Activated T-helper 2 cell treated with anti-CD3 and anti-CD28 coated beads, Interferon-gamma antibody, Interleukin-2, Interleukin-4, amounts not matched to agents 10 μg/mL and 5 μg/mL and 100 μg/mL, durations not matched to agents 14 hours and 24 hours and 36 hours (primary cell): Measurements from ENCODE around the gene TRIM67. TPM values are rescaled to one million over a fixed set of nuclear protein-coding genes. Genes with fewer than 3 reads are reported as not detected.

Experiments used
- DNase-seq: peaks from one replicate; pipeline ENCODE4 v3.0.0; 2021; ENCODE audit warnings: low spot score
- H3K27ac Mint-ChIP-seq: one replicate; pipeline ENCODE4 v1.8.0; 2021; ENCODE audit warnings: mixed read lengths
- H3K27me3 Mint-ChIP-seq: one replicate; pipeline ENCODE4 v1.8.0; 2021; ENCODE audit warnings: low read depth, mixed read lengths
- H3K36me3 Mint-ChIP-seq: one replicate; pipeline ENCODE4 v1.8.0; 2021; ENCODE audit warnings: low read depth, mixed read lengths
- H3K4me1 Mint-ChIP-seq: one replicate; pipeline ENCODE4 v1.8.0; 2021; ENCODE audit warnings: low read depth, mixed read lengths
- H3K4me3 Mint-ChIP-seq: one replicate; pipeline ENCODE4 v1.8.0; 2021; ENCODE audit warnings: low read depth, mild to moderate bottlenecking, moderate library complexity, mixed read lengths
- H3K9me3 Mint-ChIP-seq: one replicate; pipeline ENCODE4 v1.8.0; 2021; ENCODE audit warnings: mixed read lengths
- intact Hi-C: fragments of 100-400 bp; cut with micrococcal nuclease; formaldehyde crosslinking; loops from one replicate; pipeline ENCODE4 v1.15.1; 2023
- total RNA-seq: library from RNA; stranded (reverse); gene quantifications from 2 replicates; pipeline ENCODE4 v1.2.3, GENCODE V29; 2022

TRIM67 gene
- total RNA-seq, 1 donor from 2014 or later: not detected

DNA sequence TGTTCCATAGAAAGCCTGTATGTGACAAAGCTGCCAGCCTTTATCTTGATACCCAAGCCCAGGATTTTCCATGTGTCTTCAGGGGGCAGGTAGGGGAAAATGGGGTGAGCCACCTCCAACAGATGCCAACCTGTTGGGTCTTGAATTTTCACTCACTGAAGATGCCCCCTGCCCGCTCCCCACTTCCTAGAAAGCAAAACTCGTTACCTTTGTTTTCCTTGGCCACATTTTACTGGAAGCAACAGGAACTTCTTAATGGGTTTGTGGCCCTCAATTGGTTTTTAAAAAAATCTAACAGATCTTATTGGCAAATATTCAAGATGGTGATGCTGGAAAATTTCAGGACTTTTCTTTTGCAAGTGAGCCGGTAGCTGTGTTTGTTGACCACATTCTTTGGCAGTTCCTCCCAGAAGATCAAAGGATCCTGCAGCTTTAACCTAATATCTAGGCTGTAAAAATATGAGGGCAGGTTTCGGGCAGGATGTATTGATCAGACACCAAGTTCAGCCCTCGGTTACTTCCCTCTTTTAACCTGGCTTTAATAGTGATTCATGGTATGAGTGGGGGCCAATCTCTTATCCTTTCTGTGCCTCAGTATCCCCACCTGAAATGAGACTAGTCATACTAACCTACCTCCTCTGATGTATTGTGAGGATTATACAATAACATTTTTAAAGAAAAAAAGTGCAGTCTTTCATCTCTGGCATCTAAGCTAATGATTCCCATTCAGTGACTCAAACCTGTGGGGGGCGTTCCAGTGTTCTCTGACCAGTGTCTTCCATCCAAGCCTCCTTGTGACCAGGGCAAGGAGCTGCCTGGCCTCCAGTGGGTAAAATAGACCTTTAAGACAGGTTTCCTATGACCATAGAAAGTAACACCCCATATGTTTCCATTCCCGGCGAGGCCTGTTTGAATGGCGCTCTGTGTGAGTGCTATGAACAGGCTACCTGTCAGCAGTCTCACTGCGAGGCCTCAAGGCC lies 57.9 kb downstream of the TRIM67 start:
- no peak for DNase-seq
- H3K36me3 Mint-ChIP-seq: peaks cover 13% of the 10 kb centered on the region
- no peak overlapping the region for H3K27ac Mint-ChIP-seq
- peaks cover 6% of the 10 kb centered on the region for H3K4me1 Mint-ChIP-seq
- H3K4me3 Mint-ChIP-seq: no peak overlapping the region
- H3K9me3 Mint-ChIP-seq: no peaks in the 10 kb centered on the region
- intact Hi-C loops: no loop called here
- H3K27me3 Mint-ChIP-seq: peaks cover 3% of the 10 kb centered on the region

DNA sequence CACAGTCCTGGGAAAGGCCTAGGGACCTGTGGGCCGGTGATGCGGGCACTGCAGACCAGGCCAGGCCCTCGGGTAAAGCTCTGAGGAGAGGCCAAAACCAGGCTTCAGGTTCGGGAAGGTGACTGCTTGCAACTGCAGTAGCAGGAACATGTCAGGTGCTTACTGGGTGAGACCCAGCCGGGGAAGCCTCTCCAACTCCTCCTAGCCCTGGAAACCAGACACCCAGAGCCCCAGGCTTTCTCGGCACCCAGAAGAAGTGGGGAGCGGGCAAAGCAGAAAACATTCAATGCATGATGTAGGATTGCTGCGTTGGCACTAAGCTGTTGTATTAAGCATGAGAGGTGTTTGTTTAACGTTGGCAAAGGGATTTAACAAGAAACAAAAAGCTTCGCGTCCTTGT lies 58.9 kb downstream of the TRIM67 start:
- Mint-ChIP-seq H3K4me1 (peaks cover 3% of the 10 kb centered on the region), H3K4me3 (no peak overlapping the region), H3K36me3 (peaks cover 23% of the 10 kb centered on the region), H3K27ac (no peak overlapping the region), H3K9me3 (no peaks in the 10 kb centered on the region), H3K27me3 (peaks cover 3% of the 10 kb centered on the region)
- intact Hi-C loops: no loop called here
- DNase-seq: no peak

- H3K27me3 Mint-ChIP-seq: no peaks in the 10 kb centered on the region
- DNase-seq: no peak
- no peaks in the 10 kb centered on the region for H3K4me1 Mint-ChIP-seq
- intact Hi-C loops: no loop called here
- H3K27ac Mint-ChIP-seq: peak overlapping the region; percentile 20
- no peaks in the 10 kb centered on the region for H3K9me3 Mint-ChIP-seq
- no peak overlapping the region for H3K4me3 Mint-ChIP-seq
- H3K36me3 Mint-ChIP-seq: peaks cover 50% of the 10 kb centered on the region
Measured at GRCh38 chr1:231226156-231226555, 64.3 kb downstream of the TRIM67 start.

DNA sequence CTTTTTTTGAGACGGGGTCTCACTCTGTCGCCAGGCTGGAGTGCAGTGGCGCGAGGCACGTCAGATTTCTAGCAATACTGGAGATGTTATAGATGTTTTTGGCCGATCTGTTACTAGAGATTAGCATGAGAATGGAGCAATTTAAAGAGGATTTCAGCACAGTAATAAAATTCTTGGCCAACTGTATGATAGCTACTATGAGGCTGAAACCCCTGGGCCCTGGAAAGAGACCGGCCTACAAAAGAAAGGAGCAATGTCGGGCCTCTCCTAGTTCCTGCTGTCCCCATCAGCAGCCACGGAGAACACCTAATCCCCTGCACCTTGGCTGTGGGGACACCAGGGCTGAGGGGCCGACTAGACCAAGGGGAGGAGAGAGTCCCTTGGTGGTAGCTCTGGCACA lies 69.7 kb downstream of the TRIM67 start:
- DNase-seq: no peak

GRCh38 chr1:231232870-231233734 lies 71.2 kb downstream of the TRIM67 start:
- Mint-ChIP-seq H3K9me3 (no peaks in the 10 kb centered on the region), H3K4me3 (no peak overlapping the region), H3K36me3 (peaks cover 57% of the 10 kb centered on the region), H3K27ac (no peak overlapping the region), H3K4me1 (peaks cover 23% of the 10 kb centered on the region), H3K27me3 (no peaks in the 10 kb centered on the region)
- intact Hi-C loops: no loop called here
- no peak for DNase-seq

More for the DNA sequence above, 69.7 kb downstream of the TRIM67 start:
- intact Hi-C loops: no loop called here
- Mint-ChIP-seq H3K4me3 (no peak overlapping the region), H3K4me1 (peaks cover 21% of the 10 kb centered on the region), H3K9me3 (no peaks in the 10 kb centered on the region), H3K27ac (no peak overlapping the region), H3K36me3 (peaks cover 56% of the 10 kb centered on the region), H3K27me3 (no peaks in the 10 kb centered on the region)

DNA sequence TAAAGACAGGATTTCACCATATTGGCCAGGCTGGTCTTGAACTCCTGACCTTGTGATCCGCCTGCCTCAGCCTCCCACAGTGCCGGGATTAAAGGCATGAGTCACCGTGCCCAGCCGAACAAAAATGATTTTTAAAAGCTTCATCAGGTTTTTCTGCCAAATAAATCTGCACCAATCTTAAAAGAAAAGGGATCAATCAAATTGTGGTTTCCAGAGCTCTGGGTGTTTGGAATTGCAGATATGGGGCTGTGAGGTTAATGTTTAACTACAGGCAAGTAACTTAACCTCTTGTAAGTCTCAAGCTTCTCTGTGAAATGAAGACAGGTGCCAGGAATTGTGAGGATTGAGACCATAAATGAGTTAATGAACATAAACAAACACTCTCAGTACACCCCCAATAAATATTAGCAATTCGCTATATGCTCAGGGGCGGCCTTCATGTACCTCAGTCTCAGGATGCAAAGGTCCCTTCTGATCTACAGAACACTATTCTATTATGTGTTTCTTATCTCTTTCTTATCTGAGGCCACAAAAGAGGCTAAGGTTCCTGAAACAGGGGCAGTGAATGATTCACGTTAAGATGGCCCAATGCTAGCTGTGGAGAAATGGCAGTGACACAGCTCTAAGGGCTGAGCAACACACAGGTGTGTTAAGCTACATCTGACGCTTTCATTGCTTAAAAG lies 72.0 kb downstream of the TRIM67 start:
- intact Hi-C loops: no loop called here
- Mint-ChIP-seq H3K9me3 (no peaks in the 10 kb centered on the region), H3K27ac (no peak overlapping the region), H3K27me3 (no peaks in the 10 kb centered on the region), H3K4me3 (no peak overlapping the region), H3K36me3 (peaks cover 63% of the 10 kb centered on the region), H3K4me1 (peaks cover 23% of the 10 kb centered on the region)
- DNase-seq: no peak

GRCh38 chr1:231234506-231234905 lies 72.6 kb downstream of the TRIM67 start:
- H3K9me3 Mint-ChIP-seq: no peaks in the 10 kb centered on the region
- no peaks in the 10 kb centered on the region for H3K27me3 Mint-ChIP-seq
- intact Hi-C loops: no loop called here
- H3K36me3 Mint-ChIP-seq: peaks cover 66% of the 10 kb centered on the region
- peaks cover 28% of the 10 kb centered on the region for H3K4me1 Mint-ChIP-seq
- no peak overlapping the region for H3K4me3 Mint-ChIP-seq
- DNase-seq: no peak
- H3K27ac Mint-ChIP-seq: no peak overlapping the region

GRCh38 chr1:231235526-231236207 lies 73.8 kb downstream of the TRIM67 start:
- Mint-ChIP-seq H3K36me3 (peaks cover 67% of the 10 kb centered on the region), H3K9me3 (no peaks in the 10 kb centered on the region)

GRCh38 chr1:231236208-231236591 lies 74.3 kb downstream of the TRIM67 start:
- H3K9me3 Mint-ChIP-seq: no peaks in the 10 kb centered on the region
- intact Hi-C loops: no loop called here
- no peaks in the 10 kb centered on the region for H3K27me3 Mint-ChIP-seq
- no peak overlapping the region for H3K27ac Mint-ChIP-seq
- H3K4me3 Mint-ChIP-seq: no peak overlapping the region
- peaks cover 37% of the 10 kb centered on the region for H3K4me1 Mint-ChIP-seq
- no peak for DNase-seq
- H3K36me3 Mint-ChIP-seq: peaks cover 62% of the 10 kb centered on the region

More at GRCh38 chr1:231235526-231236207, 73.8 kb downstream of the TRIM67 start:
- Mint-ChIP-seq H3K4me3 (no peak overlapping the region), H3K27ac (no peak overlapping the region), H3K27me3 (no peaks in the 10 kb centered on the region), H3K4me1 (peaks cover 37% of the 10 kb centered on the region)
- intact Hi-C loops: no loop called here
- DNase-seq: no peak

- H3K4me3 Mint-ChIP-seq: no peak overlapping the region
- peaks cover 38% of the 10 kb centered on the region for H3K4me1 Mint-ChIP-seq
Measured at GRCh38 chr1:231236938-231237337, 75.1 kb downstream of the TRIM67 start.

DNA sequence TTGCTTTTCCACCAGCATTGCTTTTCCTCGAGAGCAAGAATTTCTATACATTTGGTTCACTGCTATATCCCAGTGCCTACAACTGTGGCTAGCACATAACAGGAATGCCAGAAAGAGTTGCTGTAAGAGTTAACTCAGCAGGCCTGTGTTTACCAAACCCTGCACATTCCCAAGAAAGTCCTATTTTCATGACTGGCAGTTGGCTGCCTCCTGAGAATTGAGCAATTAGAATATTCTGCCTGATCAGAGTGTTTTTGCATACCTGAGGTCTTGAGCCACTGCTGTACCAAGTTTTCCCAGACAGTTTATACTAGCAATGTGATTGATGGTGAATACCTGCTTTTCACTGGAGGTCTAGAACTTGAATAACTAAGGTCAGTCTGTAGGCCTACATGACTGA lies 76.4 kb downstream of the TRIM67 start:
- H3K27ac Mint-ChIP-seq: no peak overlapping the region
- H3K27me3 Mint-ChIP-seq: no peaks in the 10 kb centered on the region
- H3K36me3 Mint-ChIP-seq: peaks cover 57% of the 10 kb centered on the region
- no peaks in the 10 kb centered on the region for H3K9me3 Mint-ChIP-seq
- DNase-seq: no peak
- H3K4me1 Mint-ChIP-seq: peaks cover 44% of the 10 kb centered on the region
- intact Hi-C loops: no loop called here
- no peak overlapping the region for H3K4me3 Mint-ChIP-seq

More at GRCh38 chr1:231236938-231237337, 75.1 kb downstream of the TRIM67 start:
- H3K36me3 Mint-ChIP-seq: peaks cover 59% of the 10 kb centered on the region
- intact Hi-C loops: no loop called here
- no peaks in the 10 kb centered on the region for H3K9me3 Mint-ChIP-seq
- H3K27me3 Mint-ChIP-seq: no peaks in the 10 kb centered on the region
- no peak for DNase-seq
- no peak overlapping the region for H3K27ac Mint-ChIP-seq

GRCh38 chr1:231240531-231240882 lies 78.6 kb downstream of the TRIM67 start:
- Mint-ChIP-seq H3K27ac (peak overlapping the region; percentile 96), H3K36me3 (peaks cover 62% of the 10 kb centered on the region), H3K27me3 (no peaks in the 10 kb centered on the region), H3K4me1 (peaks cover 44% of the 10 kb centered on the region), H3K9me3 (no peaks in the 10 kb centered on the region), H3K4me3 (peak overlapping the region; percentile 99)
- intact Hi-C loops: loop anchor here (5.0 kb wide), 1 partner anchor 362 kb away; no protein-coding TSS in a partner anchor
- DNase-seq: no peak
